Hypothalamus (tissue), 51 donors: ENCODE measurements around the gene LUZP1.

Experiments used
- DNase-seq, 51 donors: peaks; one replicate each; lab custom pipeline; 2025; lab: John Stamatoyannopoulos, UW

LUZP1 gene

GRCh38 chr1:23159963-23160877 lies 8.4 kb downstream of the LUZP1 start:
- no peak for DNase-seq

- no peak for DNase-seq
Observed at GRCh38 chr1:23156940-23157339, 11.7 kb downstream of the LUZP1 start.

GRCh38 chr1:23152966-23153684 lies 15.5 kb downstream of the LUZP1 start:
- no peak for DNase-seq

GRCh38 chr1:23150742-23151141 lies 17.9 kb downstream of the LUZP1 start:
- DNase-seq: no peak

GRCh38 chr1:23150125-23150524 lies 18.5 kb downstream of the LUZP1 start:
- no peak for DNase-seq

- no peak for DNase-seq
Observed at GRCh38 chr1:23149114-23149513, 19.5 kb downstream of the LUZP1 start.

GRCh38 chr1:23148084-23148483 lies 20.6 kb downstream of the LUZP1 start:
- DNase-seq: no peak

- DNase-seq: no peak
Observed at GRCh38 chr1:23140940-23141596, 27.6 kb downstream of the LUZP1 start.

- no peak for DNase-seq
Observed at GRCh38 chr1:23135268-23135667, 33.4 kb downstream of the LUZP1 start.

GRCh38 chr1:23134055-23134454 lies 34.6 kb downstream of the LUZP1 start:
- no peak for DNase-seq

- no peak for DNase-seq
Observed at GRCh38 chr1:23133587-23133986, 35.1 kb downstream of the LUZP1 start.

- DNase-seq: no peak
Observed at GRCh38 chr1:23132033-23132432, 36.6 kb downstream of the LUZP1 start.

GRCh38 chr1:23129846-23130245 lies 38.8 kb downstream of the LUZP1 start:
- no peak for DNase-seq

- no peak for DNase-seq
Observed at GRCh38 chr1:23126801-23127200, 41.9 kb downstream of the LUZP1 start.

- no peak for DNase-seq
Observed at GRCh38 chr1:23126200-23126599, 42.5 kb downstream of the LUZP1 start.

GRCh38 chr1:23125489-23125888 lies 43.2 kb downstream of the LUZP1 start:
- no peak for DNase-seq

GRCh38 chr1:23124259-23125026 lies 44.2 kb downstream of the LUZP1 start:
- no peak for DNase-seq

GRCh38 chr1:23123528-23123927 lies 45.1 kb downstream of the LUZP1 start:
- no peak for DNase-seq

GRCh38 chr1:23122796-23123195 lies 45.9 kb downstream of the LUZP1 start:
- DNase-seq: no peak

GRCh38 chr1:23122023-23122748 lies 46.5 kb downstream of the LUZP1 start:
- no peak for DNase-seq
